ENCODE results near the gene SLC29A3. TPM values are rescaled to one million over a fixed set of nuclear protein-coding genes. Genes with fewer than 3 reads are reported as not detected.
A peak's percentile ranks its signal among the peaks of the same experiment; 100 is the strongest.

The SLC29A3 gene
- total RNA-seq, 1 experiment from 2014 or later = 7.6 TPM

DNA sequence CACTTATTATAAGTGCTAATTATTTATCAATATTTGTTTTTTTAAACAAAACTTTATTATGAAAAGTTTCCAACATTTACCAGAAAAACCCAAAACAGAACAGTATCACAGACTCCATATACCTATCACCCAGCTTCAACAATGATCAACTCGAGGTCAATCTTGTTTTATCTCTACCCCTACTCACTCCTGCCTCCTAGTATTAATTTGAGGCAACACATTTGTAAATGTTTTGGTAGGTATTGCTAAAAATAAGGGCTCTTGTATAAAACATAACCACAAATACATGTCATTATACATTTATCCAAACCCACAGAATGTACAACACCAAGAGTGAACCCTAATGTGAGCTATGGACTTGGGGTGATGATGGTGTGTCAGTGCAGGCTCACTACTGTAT is 61.8 kb downstream of the SLC29A3 start:
- H3K4me1 ChIP-seq (ENCODE audit: control insufficient read depth, insufficient read depth, low read length) = peaks cover 7% of the 10 kb centered on the region; the same call in 1 of the 2 replicates
- intact Hi-C loops (cut with micrococcal nuclease; ENCODE audit: unreplicated experiment) (loop anchor here (5.0 kb wide), 2 partner anchors 64 to 436 kb away; partner anchors contain the start of gene SLC29A3), in situ Hi-C loops (cut with HindIII; ENCODE audit: low pct_unique_long_range_greater_than_20kb, low sequenced_read_pairs) (no loop called here)
- no peak overlapping the region for H3K27ac ChIP-seq (ENCODE audit: low read length)
- no peaks in the 10 kb centered on the region for H3K36me3 ChIP-seq (ENCODE audit: control insufficient read depth, insufficient read depth, low read length)
- no peak overlapping the region for H3K4me3 ChIP-seq (ENCODE audit: low read depth in 2 of 2, low read length in 2 of 2)
- POLR2A ChIA-PET = no interaction called here
- H3K9me3 ChIP-seq (ENCODE audit: control insufficient read depth, insufficient read depth, low read depth, low read length) = no peaks in the 10 kb centered on the region
- no peak for ATAC-seq
- TF ChIP-seq, protein P1, sequence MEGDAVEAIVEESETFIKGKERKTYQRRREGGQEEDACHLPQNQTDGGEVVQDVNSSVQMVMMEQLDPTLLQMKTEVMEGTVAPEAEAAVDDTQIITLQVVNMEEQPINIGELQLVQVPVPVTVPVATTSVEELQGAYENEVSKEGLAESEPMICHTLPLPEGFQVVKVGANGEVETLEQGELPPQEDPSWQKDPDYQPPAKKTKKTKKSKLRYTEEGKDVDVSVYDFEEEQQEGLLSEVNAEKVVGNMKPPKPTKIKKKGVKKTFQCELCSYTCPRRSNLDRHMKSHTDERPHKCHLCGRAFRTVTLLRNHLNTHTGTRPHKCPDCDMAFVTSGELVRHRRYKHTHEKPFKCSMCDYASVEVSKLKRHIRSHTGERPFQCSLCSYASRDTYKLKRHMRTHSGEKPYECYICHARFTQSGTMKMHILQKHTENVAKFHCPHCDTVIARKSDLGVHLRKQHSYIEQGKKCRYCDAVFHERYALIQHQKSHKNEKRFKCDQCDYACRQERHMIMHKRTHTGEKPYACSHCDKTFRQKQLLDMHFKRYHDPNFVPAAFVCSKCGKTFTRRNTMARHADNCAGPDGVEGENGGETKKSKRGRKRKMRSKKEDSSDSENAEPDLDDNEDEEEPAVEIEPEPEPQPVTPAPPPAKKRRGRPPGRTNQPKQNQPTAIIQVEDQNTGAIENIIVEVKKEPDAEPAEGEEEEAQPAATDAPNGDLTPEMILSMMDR (IDR thresholded peaks at IDR 0.05) = peak; percentile 13; the same call in 1 of the 2 replicates
- TF ChIP-seq POLR2AphosphoS5 (IDR thresholded peaks at IDR 0.05; ENCODE audit: low read depth, low read length) (no peak), SIN3A (IDR thresholded peaks at IDR 0.05; ENCODE audit: borderline replicate concordance, insufficient read depth, low read depth, low read length) (no peak)
- no TSS peak for BruUV-seq (replicated peaks)
- peaks cover 3% of the 10 kb centered on the region; the same call in 1 of the 2 replicates for H3K27me3 ChIP-seq (ENCODE audit: control insufficient read depth, insufficient read depth, low read length)
- DNase-seq (ENCODE audit: low read depth, low spot score) = no peak
- CTCF ChIA-PET = interaction anchor here (1.5 kb wide), 1 partner anchor 61 kb away, joined by 3 read pairs; no protein-coding TSS in a partner anchor

DNA sequence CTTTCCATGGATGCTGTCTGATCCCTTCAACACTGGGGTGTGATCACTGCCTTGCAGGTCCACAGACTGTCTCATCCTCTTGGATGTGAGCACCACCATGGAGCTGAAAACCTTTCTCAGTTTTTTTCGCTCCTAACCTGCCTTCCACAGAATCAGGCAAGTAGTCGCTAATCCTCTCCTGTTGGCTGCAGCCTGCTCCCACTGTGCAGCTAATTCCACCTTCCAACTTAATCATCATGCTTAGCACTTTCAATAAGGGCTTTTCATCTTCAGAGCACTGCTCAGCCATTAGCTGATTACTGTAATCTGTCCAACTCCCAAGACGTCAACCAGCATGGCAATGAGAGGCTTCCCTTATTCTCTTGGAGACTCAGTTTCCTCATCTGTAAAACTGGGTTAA is 62.6 kb downstream of the SLC29A3 start:
- no peak for ATAC-seq
- intact Hi-C loops (cut with micrococcal nuclease; ENCODE audit: unreplicated experiment) = loop anchor here (5.0 kb wide), 2 partner anchors 64 to 436 kb away; partner anchors contain the start of gene SLC29A3

More for the DNA sequence above, 62.6 kb downstream of the SLC29A3 start:
- H3K9me3 ChIP-seq (ENCODE audit: control insufficient read depth, insufficient read depth, low read depth, low read length) = no peaks in the 10 kb centered on the region
- TF ChIP-seq POLR2AphosphoS5 (IDR thresholded peaks at IDR 0.05; ENCODE audit: low read depth, low read length) (no peak), TCF7L2 (IDR thresholded peaks at IDR 0.05; ENCODE audit: low read depth, low read length) (no peak), SIN3A (IDR thresholded peaks at IDR 0.05; ENCODE audit: borderline replicate concordance, insufficient read depth, low read depth, low read length) (no peak)
- TF ChIP-seq, protein P1 (IDR thresholded peaks at IDR 0.05) = no peak
- TF ChIP-seq, protein P2, sequence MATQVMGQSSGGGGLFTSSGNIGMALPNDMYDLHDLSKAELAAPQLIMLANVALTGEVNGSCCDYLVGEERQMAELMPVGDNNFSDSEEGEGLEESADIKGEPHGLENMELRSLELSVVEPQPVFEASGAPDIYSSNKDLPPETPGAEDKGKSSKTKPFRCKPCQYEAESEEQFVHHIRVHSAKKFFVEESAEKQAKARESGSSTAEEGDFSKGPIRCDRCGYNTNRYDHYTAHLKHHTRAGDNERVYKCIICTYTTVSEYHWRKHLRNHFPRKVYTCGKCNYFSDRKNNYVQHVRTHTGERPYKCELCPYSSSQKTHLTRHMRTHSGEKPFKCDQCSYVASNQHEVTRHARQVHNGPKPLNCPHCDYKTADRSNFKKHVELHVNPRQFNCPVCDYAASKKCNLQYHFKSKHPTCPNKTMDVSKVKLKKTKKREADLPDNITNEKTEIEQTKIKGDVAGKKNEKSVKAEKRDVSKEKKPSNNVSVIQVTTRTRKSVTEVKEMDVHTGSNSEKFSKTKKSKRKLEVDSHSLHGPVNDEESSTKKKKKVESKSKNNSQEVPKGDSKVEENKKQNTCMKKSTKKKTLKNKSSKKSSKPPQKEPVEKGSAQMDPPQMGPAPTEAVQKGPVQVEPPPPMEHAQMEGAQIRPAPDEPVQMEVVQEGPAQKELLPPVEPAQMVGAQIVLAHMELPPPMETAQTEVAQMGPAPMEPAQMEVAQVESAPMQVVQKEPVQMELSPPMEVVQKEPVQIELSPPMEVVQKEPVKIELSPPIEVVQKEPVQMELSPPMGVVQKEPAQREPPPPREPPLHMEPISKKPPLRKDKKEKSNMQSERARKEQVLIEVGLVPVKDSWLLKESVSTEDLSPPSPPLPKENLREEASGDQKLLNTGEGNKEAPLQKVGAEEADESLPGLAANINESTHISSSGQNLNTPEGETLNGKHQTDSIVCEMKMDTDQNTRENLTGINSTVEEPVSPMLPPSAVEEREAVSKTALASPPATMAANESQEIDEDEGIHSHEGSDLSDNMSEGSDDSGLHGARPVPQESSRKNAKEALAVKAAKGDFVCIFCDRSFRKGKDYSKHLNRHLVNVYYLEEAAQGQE (IDR thresholded peaks at IDR 0.05; ENCODE audit: insufficient read depth in 1 of 2, low read depth in 2 of 2, low read length in 1 of 2) = no peak
- ChIA-PET POLR2A (no interaction called here), CTCF (interaction anchor here (1.0 kb wide), 1 partner anchor 316 kb away, joined by 3 read pairs; no protein-coding TSS in a partner anchor)
- no peak overlapping the region for H3K27ac ChIP-seq (ENCODE audit: low read length)
- DNase-seq (ENCODE audit: low read depth, low spot score) = no peak
- no peaks in the 10 kb centered on the region for H3K27me3 ChIP-seq (ENCODE audit: control insufficient read depth, insufficient read depth, low read length)
- BruUV-seq (replicated peaks) = no TSS peak
- H3K36me3 ChIP-seq (ENCODE audit: control insufficient read depth, insufficient read depth, low read length) = no peaks in the 10 kb centered on the region
- in situ Hi-C loops (cut with HindIII; ENCODE audit: low pct_unique_long_range_greater_than_20kb, low sequenced_read_pairs) = no loop called here
- no peak overlapping the region for H3K4me3 ChIP-seq (ENCODE audit: low read depth in 2 of 2, low read length in 2 of 2)
- H3K4me1 ChIP-seq (ENCODE audit: control insufficient read depth, insufficient read depth, low read length) = peaks cover 6% of the 10 kb centered on the region; the same call in 1 of the 2 replicates

Data from Panc1 (cell line).